Kidney (tissue), 14 donors: ENCODE measurements around the gene PYDC1. TPM values are rescaled to one million over a fixed set of nuclear protein-coding genes. Genes with fewer than 3 reads are reported as not detected.

Experiments used
- DNase-seq, 5 donors: peaks; one replicate each; pipeline ENCODE4 v3.0.0-alpha.2; 2013 to 2020
- FAIRE-seq: peaks from 2 replicates; lab custom pipeline; 2012; peaks lifted over from hg19 to GRCh38; lab: Jason Lieb, UNC
- H3K27ac ChIP-seq, 2 donors: one replicate each; pipeline ENCODE4 v1.7.0; 2013; ENCODE audit warnings: low read depth in 2 of 2, low read length in 2 of 2, inconsistent platforms in 1 of 2
- H3K27me3 ChIP-seq: one replicate; pipeline ENCODE4 v1.7.1; 2013; ENCODE audit warnings: low read length, inconsistent platforms; ENCODE audit not compliant: control insufficient read depth, insufficient read depth
- H3K36me3 ChIP-seq, 3 donors: one replicate each; pipeline versions ENCODE4 v1.7.0 to v1.7.1; 2013; ENCODE audit warnings: low read length in 3 of 3, control low read depth in 1 of 3, inconsistent platforms in 1 of 3; ENCODE audit not compliant: insufficient read depth in 3 of 3, control insufficient read depth in 2 of 3
- H3K4me1 ChIP-seq, 3 donors: one replicate each; pipeline versions ENCODE4 v1.7.0 to v1.7.1; 2013; ENCODE audit warnings: low read length in 3 of 3, inconsistent platforms in 1 of 3, low read depth in 1 of 3; ENCODE audit not compliant: control insufficient read depth in 2 of 3, insufficient read depth in 2 of 3
- H3K4me3 ChIP-seq, 3 donors: one replicate each; pipeline versions ENCODE4 v1.7.0 to v1.8.1; 2013; ENCODE audit warnings: low read length in 3 of 3, control low read depth in 1 of 3, inconsistent platforms in 1 of 3
- H3K9ac ChIP-seq, 3 donors: one replicate each; pipeline versions ENCODE4 v1.7.0 to v1.7.1; 2013; ENCODE audit warnings: low read length in 3 of 3, control low read depth in 1 of 3, inconsistent platforms in 1 of 3
- H3K9me3 ChIP-seq, 3 donors: one replicate each; pipeline versions ENCODE4 v1.7.0 to v1.7.1; 2013; ENCODE audit warnings: low read length in 3 of 3, control low read depth in 1 of 3, inconsistent platforms in 1 of 3; ENCODE audit not compliant: control insufficient read depth in 2 of 3, insufficient read depth in 1 of 3
- intact Hi-C: fragments of 100-400 bp; cut with DNase I; formaldehyde crosslinking; loops from one replicate; pipeline ENCODE4 v1.11.1; 2022
- polyA plus RNA-seq: library from polyadenylated mRNA; stranded (reverse); fragments of 350-450 nt; fragmentation: Illumina TruSeq; extraction: RNeasy Lipid Tissue Mini Kit (QIAGEN cat#74804); gene quantifications from one replicate; pipeline ENCODE4 v1.2.3, GENCODE V29; 2014; ENCODE audit warnings: low read depth, low replicate concordance; ENCODE audit not compliant: insufficient read depth
- total RNA-seq: library from RNA; stranded (reverse); fragmentation: NEBNext Ultra II Directional; extraction: Animal tissue kit (Norgen Biotek cat#: 25700); gene quantifications from one replicate; pipeline ENCODE4 v1.2.1, GENCODE V29; 2021
- TF ChIP-seq, protein P1 (sequence below): IDR thresholded peaks from 3 replicates; pipeline ENCODE4 v1.5.1; 2012; ENCODE audit warnings: mild to moderate bottlenecking, moderate library complexity, borderline replicate concordance; ENCODE audit not compliant: insufficient read depth; ENCODE audit errors: extremely low read depth
- donor health status: control.
- donor health status: control.
- donor health status: control.
- donor health status: control.
- donor health status: control.
- donor health status: DM: yes; HTN: yes; CAD: no.
- donor health status: Normal renal cell carcinoma (clear cell type).

PYDC1 gene
- total and polyA plus RNA-seq, 2 donors from 2014 or later: not detected

- intact Hi-C loops: no loop called here
- no peak for FAIRE-seq
- TF ChIP-seq, protein P1, sequence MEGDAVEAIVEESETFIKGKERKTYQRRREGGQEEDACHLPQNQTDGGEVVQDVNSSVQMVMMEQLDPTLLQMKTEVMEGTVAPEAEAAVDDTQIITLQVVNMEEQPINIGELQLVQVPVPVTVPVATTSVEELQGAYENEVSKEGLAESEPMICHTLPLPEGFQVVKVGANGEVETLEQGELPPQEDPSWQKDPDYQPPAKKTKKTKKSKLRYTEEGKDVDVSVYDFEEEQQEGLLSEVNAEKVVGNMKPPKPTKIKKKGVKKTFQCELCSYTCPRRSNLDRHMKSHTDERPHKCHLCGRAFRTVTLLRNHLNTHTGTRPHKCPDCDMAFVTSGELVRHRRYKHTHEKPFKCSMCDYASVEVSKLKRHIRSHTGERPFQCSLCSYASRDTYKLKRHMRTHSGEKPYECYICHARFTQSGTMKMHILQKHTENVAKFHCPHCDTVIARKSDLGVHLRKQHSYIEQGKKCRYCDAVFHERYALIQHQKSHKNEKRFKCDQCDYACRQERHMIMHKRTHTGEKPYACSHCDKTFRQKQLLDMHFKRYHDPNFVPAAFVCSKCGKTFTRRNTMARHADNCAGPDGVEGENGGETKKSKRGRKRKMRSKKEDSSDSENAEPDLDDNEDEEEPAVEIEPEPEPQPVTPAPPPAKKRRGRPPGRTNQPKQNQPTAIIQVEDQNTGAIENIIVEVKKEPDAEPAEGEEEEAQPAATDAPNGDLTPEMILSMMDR: no peak
These were observed 21.1 kb upstream of the PYDC1 start for GRCh38 chr16:31238041-31238440.

DNA sequence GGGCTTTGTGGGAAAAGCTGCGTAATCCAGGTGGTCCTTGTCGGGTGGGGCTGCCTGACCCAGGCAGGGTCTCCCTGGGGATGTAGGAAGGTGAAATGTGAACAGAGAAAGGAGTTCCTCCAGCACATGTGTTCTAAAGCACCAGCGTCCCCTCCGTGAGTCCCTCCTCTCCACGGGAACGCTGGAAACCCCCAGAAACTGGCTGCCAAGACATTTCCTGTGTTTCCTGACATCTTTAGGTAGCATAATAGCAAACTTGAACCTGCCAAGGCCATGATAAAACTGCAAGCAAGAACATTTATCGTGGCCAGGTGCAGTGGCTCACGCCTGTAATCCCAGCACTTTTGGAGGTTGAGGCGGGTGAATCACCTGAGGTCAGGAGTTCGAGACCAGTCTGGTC lies 12.6 kb upstream of the PYDC1 start:
- peaks cover 0 to 3% (median 0%) of the 10 kb centered on the region in 3 donors for H3K4me1 ChIP-seq
- intact Hi-C loops: no loop called here
- TF ChIP-seq, protein P1: no peak
- no peak for FAIRE-seq
- no peak overlapping the region for H3K27ac ChIP-seq
- no peak overlapping the region for H3K4me3 ChIP-seq
- H3K9me3 ChIP-seq: no peaks in the 10 kb centered on the region
- H3K36me3 ChIP-seq: no peaks in the 10 kb centered on the region
- H3K9ac ChIP-seq: no peak overlapping the region
- no peaks in the 10 kb centered on the region for H3K27me3 ChIP-seq
- DNase-seq: no peak

More at GRCh38 chr16:31238041-31238440, 21.1 kb upstream of the PYDC1 start:
- Histone ChIP-seq H3K4me1 (no peaks in the 10 kb centered on the region), H3K4me3 (no peak overlapping the region), H3K36me3 (no peaks in the 10 kb centered on the region), H3K9ac (no peak overlapping the region), H3K27ac (no peak overlapping the region), H3K9me3 (peaks cover 0 to 3% (median 0%) of the 10 kb centered on the region in 3 donors), H3K27me3 (no peaks in the 10 kb centered on the region)
- DNase-seq: no peak

DNA sequence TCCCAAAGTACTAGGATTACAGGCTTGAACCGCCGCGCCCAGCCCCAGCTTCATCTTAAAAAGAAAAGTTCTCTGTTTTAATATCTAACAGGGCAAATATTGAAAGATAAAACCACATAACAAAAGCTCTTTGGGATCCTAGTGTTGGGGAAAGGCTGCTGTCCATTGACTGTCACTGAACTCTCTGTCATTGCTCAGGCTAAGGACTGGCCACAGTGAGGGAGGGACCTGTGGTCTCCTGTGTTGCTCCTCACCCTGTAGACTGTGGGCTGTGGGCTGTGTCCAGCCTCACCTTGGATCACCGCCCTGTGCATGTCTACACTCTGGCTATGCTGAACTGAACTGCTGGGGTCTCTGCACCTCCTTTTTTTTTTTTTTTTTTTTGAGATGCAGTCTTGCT lies 11.3 kb upstream of the PYDC1 start:
- DNase-seq (no peak), FAIRE-seq (no peak)
- TF ChIP-seq, protein P1: no peak
- no peak overlapping the region for H3K27ac ChIP-seq
- no peaks in the 10 kb centered on the region for H3K36me3 ChIP-seq
- H3K4me3 ChIP-seq: no peak overlapping the region
- H3K4me1 ChIP-seq: peaks cover 0 to 3% (median 0%) of the 10 kb centered on the region in 3 donors
- no peak overlapping the region for H3K9ac ChIP-seq
- H3K9me3 ChIP-seq: no peaks in the 10 kb centered on the region
- H3K27me3 ChIP-seq: no peaks in the 10 kb centered on the region
- intact Hi-C loops: no loop called here

- Histone ChIP-seq H3K9me3 (no peaks in the 10 kb centered on the region), H3K36me3 (no peaks in the 10 kb centered on the region), H3K4me1 (peaks cover 0 to 3% (median 0%) of the 10 kb centered on the region in 3 donors), H3K27me3 (no peaks in the 10 kb centered on the region), H3K27ac (no peak overlapping the region), H3K9ac (no peak overlapping the region), H3K4me3 (no peak overlapping the region)
- DNase-seq (no peak), FAIRE-seq (no peak)
- intact Hi-C loops: no loop called here
- TF ChIP-seq, protein P1: no peak
These were observed 8.3 kb upstream of the PYDC1 start for GRCh38 chr16:31225193-31225592.
